ENCODE measurements around the gene TTC3. TPM values are rescaled to one million over a fixed set of nuclear protein-coding genes. Genes with fewer than 3 reads are reported as not detected.

TTC3 gene
- total RNA-seq, 1 donor: 372 TPM

GRCh38 chr21:37232274-37233018 is 159.4 kb downstream of the TTC3 start:
- H3K4me3 ChIP-seq (ENCODE audit: low read depth, low read length): no peak overlapping the region
- no peak for DNase-seq (ENCODE audit: low read depth)
- TF ChIP-seq CTCF (IDR thresholded peaks at IDR 0.05; ENCODE audit: insufficient read depth, low read length): no peak

GRCh38 chr21:37233551-37234146 is 160.6 kb downstream of the TTC3 start:
- DNase-seq (ENCODE audit: low read depth): no peak
- TF ChIP-seq CTCF (IDR thresholded peaks at IDR 0.05; ENCODE audit: insufficient read depth, low read length): no peak
- no peak overlapping the region for H3K4me3 ChIP-seq (ENCODE audit: low read depth, low read length)

DNA sequence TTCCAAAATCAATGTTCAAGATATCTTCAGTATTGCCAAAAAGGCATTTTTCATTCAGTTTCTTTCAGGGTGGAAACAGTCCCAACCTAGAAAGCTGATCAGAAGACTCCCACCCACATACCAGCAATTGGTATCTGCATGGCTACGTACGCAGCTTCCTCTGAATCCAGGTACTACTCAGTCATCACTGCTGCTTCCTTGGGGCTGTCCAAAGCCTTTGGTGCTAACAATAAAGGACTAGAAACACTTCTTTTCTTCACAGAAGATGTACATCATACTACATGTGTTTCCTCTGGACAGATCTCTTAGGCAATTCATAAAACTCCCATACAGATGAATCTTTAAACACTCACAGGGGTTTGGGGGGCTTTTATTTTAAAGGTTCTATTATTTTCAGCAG is 164.3 kb downstream of the TTC3 start:
- no peak for TF ChIP-seq CTCF (IDR thresholded peaks at IDR 0.05; ENCODE audit: insufficient read depth, low read length)
- no peak overlapping the region for H3K4me3 ChIP-seq (ENCODE audit: low read depth, low read length)
- no peak for DNase-seq (ENCODE audit: low read depth)

GRCh38 chr21:37237764-37238163 is 164.7 kb downstream of the TTC3 start:
- DNase-seq (ENCODE audit: low read depth): no peak
- TF ChIP-seq CTCF (IDR thresholded peaks at IDR 0.05; ENCODE audit: insufficient read depth, low read length): no peak
- H3K4me3 ChIP-seq (ENCODE audit: low read depth, low read length): no peak overlapping the region

DNA sequence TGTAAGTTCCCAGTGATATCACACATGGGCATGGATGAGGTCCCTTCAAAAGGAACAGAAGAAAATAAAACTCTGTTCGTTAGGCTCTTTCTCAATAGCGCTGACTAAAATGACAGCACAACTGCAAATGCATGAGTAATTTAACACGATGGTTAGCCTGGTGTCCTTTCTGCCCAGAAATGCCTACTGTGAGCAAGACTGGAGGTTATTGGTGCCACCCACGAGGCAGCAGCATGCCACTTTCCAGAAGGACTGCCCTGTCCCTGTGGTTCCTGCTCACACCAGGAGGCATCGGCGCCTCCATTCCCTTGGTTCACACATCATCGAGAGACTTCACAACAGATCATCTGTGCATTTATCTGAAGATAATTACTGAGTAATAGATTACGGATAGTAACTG is 167.9 kb downstream of the TTC3 start:
- no peak for DNase-seq (ENCODE audit: low read depth)
- no peak for TF ChIP-seq CTCF (IDR thresholded peaks at IDR 0.05; ENCODE audit: insufficient read depth, low read length)
- no peak overlapping the region for H3K4me3 ChIP-seq (ENCODE audit: low read depth, low read length)

DNA sequence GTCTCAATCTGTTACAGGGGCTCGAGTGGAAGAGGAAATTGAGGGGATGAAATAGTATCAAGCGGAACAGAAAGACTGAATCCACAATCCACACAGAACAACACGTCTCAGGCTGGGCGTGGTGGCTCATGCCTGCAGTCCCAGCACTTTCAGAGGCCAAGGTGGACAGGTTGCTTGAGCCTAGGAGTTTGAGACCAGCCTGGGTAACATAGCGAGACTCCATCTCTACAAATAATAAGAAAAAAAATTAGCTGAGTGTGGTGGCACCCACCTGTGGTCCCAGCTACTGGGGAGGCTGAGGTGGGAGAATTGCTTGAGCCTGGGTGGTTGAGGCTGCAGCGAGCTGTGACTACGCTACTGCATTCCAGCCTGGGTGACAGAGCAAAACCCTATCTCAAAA is 168.4 kb downstream of the TTC3 start:
- TF ChIP-seq CTCF (IDR thresholded peaks at IDR 0.05; ENCODE audit: insufficient read depth, low read length): no peak
- no peak for DNase-seq (ENCODE audit: low read depth)
- no peak overlapping the region for H3K4me3 ChIP-seq (ENCODE audit: low read depth, low read length)
